Endothelial cell of hepatic sinusoid (primary cell): ENCODE results near the gene SCAP.
"Not testable (repeated sequence)": the region's sequence is repeated elsewhere in the genome, so short reads cannot be mapped to it uniquely, and the experiment has no call there.

ENCODE experiments used
- in situ Hi-C: cut with HindIII; loops from 2 replicates; pipeline ENCODE4 v1.10.0; 2017; ENCODE audit warnings: low sequenced_read_pairs

Gene SCAP

DNA sequence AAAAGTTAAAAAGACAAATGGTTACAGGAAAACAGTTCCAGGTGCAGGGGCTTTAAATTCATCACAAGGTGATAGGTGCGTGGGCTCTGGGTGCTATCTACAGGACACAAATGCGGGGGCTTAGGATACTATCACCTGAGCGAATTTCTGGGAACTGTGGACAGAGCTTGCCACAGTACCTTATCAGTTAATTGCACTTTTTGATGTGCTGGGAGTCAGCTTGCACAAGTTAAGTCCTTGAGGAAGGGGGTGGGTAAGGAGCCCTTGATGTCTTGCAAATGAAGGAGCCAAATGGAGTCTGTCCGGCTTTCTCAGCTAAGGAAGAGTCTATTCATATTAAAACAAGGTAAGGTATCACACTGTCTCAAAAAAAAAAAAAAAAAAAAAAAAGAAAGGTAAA, 6.0 kb upstream of the SCAP start:
- in situ Hi-C loops = loop anchor here (5.0 kb wide), 1 partner anchor 74 kb away; no protein-coding TSS in a partner anchor

GRCh38 chr3:47480267-47480666, 4.5 kb upstream of the SCAP start:
- in situ Hi-C loops = loop anchor here (5.0 kb wide), 1 partner anchor 73 kb away; no protein-coding TSS in a partner anchor

DNA sequence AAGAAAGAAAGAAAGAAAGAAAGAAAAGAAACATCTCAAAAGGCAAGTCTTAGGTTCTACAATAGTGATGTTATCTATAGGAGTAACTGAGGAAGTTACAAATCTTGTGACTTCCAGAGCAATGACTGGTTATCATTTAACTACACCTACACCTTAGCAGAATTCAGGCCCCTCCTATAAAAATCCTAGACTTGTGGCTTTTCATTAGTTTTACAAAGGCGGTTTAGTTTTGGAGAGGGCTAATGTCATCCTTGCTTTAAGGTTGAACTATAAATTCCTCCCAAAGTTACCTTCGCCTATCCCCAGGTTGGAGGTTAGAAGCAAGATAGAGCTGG, 4.1 kb upstream of the SCAP start:
- in situ Hi-C loops = loop anchor here (5.0 kb wide), 1 partner anchor 72 kb away; no protein-coding TSS in a partner anchor

GRCh38 chr3:47478022-47478421, 2.3 kb upstream of the SCAP start:
- in situ Hi-C loops = no loop called here

- in situ Hi-C loops = no loop called here
These were observed 981 bp upstream of the SCAP start for GRCh38 chr3:47476644-47477199.

GRCh38 chr3:47476330-47476626, 537 bp upstream of the SCAP start:
- in situ Hi-C loops = no loop called here

DNA sequence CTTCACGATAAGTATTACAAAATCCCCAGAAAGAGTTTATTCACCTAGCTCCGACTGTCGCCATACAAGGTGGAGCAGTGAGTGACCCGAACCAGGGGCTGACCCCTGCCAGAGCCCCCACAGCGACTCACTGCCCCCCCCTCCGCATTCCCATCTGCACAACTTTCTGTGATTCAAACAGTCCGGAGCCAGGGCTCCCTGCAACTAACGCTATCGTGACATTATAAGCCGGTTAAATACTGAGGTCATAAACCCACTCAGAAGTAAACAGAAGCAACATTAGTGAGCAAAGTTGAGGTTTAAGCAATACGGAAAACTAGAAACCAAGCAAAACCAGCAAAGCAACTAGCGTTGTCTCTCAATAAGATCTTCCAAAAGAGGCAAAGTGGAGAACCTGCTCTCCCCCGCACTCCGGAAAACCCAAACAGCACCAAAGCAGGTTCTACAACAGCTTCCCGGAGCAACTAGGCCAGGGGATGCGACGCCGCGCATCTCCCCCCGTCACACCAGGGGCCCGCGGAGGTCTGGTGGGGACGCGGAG, 642 bp downstream of the SCAP start:
- in situ Hi-C loops = no loop called here

- in situ Hi-C loops = no loop called here
These were observed 2.4 kb downstream of the SCAP start for GRCh38 chr3:47473391-47473790.

DNA sequence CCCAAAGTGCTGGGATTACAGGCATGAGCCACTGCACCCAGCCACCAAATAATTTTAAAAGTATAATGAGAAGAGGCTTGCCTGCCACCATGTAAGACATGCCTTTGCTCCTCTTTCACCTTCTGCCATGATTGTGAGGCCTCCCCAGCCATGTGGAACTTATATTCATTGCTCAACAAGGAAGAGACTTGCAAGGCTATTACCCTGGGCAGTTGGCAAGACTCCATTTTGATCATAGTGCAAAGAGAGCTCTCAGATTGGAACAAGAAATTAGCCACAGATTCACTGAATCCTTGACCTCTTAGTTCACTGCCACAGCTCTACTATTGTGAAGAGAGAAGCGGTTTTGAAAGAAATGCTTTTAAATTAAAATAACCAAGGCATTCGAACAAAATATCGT, 6.1 kb downstream of the SCAP start:
- in situ Hi-C loops = no loop called here

GRCh38 chr3:47468315-47468714, 7.4 kb downstream of the SCAP start:
- in situ Hi-C loops = not testable (repeated sequence)

DNA sequence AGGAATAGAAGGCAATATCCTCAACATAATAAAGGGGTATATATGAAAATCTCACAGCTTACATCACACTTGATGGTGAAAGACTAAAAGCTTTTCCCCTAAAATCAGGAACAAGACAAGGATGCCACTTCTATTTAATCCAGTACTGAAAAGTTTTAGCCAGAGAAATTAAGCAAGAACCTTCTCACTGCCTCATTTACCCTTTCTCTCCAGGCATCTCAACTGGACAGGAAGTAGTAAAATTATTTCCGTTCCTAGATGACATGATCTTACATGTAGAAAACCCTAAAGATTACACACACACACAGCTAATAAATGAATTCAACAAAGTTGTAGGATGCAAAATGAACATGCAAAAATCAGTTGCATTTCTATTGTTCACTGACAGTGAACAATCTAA, 11.2 kb downstream of the SCAP start:
- in situ Hi-C loops = no loop called here

- in situ Hi-C loops = not testable (repeated sequence)
These were observed 16.1 kb downstream of the SCAP start for GRCh38 chr3:47459534-47460085.

GRCh38 chr3:47456984-47457383, 18.8 kb downstream of the SCAP start:
- in situ Hi-C loops = no loop called here

DNA sequence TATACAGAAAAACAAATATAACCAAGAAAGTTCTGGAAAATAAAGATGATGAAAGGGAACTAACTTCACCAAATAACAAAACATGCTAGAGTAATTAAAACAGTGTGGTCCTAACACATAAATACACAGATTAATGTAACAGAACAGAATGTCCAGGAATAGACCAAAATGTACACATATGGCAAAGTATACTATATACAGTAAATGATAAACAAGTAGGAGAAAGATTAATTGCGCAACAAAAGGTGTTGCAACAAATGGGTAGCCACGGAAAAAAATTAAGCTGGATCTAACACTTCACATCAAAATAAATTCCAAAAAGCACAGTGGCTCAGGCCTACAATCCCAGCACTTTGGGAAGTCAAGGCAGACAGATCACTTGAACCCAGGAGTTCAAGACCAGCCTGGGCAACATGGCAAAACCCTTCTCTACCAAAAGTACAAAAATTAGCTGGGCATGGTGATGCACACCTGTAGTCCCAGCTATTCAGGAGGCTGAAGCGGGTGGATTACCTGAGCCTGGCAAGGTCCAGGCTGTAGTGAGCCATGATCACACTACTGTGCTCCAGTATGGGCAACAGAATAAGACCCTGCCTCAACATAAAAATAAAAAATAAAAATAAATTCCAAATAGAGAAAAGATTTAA, 19.8 kb downstream of the SCAP start:
- in situ Hi-C loops = no loop called here

DNA sequence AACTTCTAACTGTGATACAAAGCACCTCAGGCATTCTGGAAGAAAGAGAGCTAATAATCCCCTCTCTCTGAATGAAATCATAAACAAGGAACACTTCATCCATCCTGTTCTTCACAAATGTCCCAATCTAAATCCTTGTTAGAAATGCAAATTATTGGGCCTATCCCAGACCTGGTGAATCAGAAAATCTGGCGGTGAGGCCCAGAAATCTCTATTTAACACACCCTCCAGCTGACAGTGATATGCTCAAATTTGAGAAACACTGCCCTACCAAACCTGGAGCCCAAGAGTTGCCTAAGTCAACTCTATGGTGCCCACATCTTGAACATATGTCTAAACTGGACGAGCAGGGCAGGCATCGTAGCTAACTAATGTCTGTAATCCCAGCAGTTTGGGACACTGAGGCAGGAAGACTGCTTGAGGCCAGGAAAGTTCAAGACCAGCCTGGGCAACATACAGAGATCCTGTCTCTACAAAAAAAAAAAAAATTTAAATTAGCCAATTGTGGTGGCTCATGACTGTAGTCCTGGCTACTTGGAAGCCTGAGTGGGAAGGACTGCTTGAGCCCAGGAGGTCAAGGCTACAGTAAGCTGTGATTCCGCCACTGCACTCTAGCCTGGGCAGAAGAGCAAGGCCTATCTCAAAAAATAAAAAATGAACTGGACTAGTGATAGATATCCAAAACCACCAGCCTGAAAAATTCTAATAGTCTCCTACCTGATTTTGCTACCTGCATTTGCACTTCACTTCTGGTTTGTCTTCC, 23.1 kb downstream of the SCAP start:
- in situ Hi-C loops = no loop called here

GRCh38 chr3:47444103-47444502, 31.6 kb downstream of the SCAP start:
- in situ Hi-C loops = loop anchor here (5.0 kb wide), 1 partner anchor 98 kb away; no protein-coding TSS in a partner anchor

GRCh38 chr3:47443611-47443995, 32.1 kb downstream of the SCAP start:
- in situ Hi-C loops = loop anchor here (5.0 kb wide), 1 partner anchor 99 kb away; no protein-coding TSS in a partner anchor

DNA sequence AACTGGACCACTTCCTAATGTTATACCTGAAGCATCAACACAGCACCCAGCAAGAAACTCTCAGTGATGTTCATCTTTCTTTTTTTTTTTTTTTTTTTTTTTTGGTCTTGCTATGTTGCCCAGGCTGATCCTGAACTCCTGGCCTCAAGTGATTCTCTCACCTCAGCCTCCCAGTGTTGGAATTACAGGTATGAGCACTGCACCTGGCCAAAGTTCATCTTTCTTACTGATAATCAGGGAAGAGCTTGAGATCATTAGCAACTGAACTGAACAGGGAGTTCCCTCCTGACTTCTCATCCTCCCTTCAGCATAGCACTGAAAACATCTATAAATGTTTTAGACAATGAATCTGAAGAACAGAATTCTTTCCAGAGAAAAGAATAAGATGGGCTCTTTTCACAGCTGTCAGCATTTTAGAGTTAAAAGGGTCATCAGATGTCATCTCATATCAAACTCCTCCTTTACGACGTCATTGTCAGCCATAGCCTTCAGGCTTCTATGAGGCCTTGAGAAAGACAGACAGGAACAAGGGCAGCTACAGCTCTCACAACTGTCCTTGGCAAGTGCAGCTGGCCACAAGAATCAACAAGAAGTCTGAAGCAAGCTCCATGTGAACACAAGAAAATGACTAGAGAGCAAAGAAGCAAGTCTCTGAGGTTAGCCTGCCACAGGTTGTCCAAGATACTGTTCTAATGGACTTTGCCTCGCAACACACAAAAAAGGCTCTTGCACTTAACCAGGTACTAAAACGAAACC, 33.8 kb downstream of the SCAP start:
- in situ Hi-C loops = loop anchor here (5.0 kb wide), 1 partner anchor 100 kb away; no protein-coding TSS in a partner anchor

- in situ Hi-C loops = loop anchor here (5.0 kb wide), 1 partner anchor 102 kb away; no protein-coding TSS in a partner anchor
These were observed 35.6 kb downstream of the SCAP start for GRCh38 chr3:47440131-47440530.

GRCh38 chr3:47436180-47436579, 39.6 kb downstream of the SCAP start:
- in situ Hi-C loops = no loop called here

DNA sequence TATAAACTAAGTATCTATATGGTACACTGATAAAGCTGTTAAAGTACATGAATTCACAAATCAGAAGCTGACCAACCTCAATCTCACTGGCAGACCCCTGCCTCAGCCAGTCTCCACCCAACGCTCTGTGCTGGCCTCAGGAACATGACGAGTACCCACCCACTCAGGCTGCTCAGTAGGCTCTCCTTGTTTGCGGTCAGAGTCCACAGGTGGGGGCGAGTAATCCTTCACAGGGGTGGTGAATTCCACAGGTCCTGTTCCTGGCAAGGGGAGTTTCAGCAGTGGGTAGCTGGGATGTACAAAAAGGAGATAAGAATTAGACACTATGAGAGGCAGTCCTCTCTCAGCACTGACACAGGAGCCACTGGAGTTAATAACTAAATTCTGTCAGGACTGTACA, 40.9 kb downstream of the SCAP start:
- in situ Hi-C loops = no loop called here
